HL-60 (cell line): ENCODE measurements around the gene IFI44L.
A peak's percentile ranks its signal among the peaks of the same experiment; 100 is the strongest.

Experiments used
- DNase-seq, 2 experiments: peaks; one replicate each; pipeline ENCODE4 v3.0.0-alpha.2; 2010 to 2020; ENCODE audit warnings: low read depth in 1 of 2, low spot score in 1 of 2
- H3K27ac ChIP-seq: fragments of 250-450 bp; sonication (Bioruptor Pico); replicated peaks from 2 replicates; pipeline ENCODE4 v1.5.1; 2020; ENCODE audit warnings: mild to moderate bottlenecking, moderate library complexity
- H3K27me3 ChIP-seq: fragments of 250-450 bp; sonication (Bioruptor Pico); 2 replicates; pipeline ENCODE4 v1.5.1; 2021; ENCODE audit warnings: mild to moderate bottlenecking, moderate library complexity; ENCODE audit not compliant: insufficient read depth, poor library complexity, severe bottlenecking
- H3K4me3 ChIP-seq: replicated peaks from 2 replicates; pipeline ENCODE4 v1.5.1; 2011; ENCODE audit warnings: mild to moderate bottlenecking, control low read depth, low read length; ENCODE audit not compliant: insufficient read depth
- GABPA ChIP-seq: IDR thresholded peaks from 2 replicates; pipeline ENCODE4 v1.6.1; 2012; ENCODE audit warnings: low read depth
- POLR2AphosphoS5 ChIP-seq: IDR thresholded peaks from 2 replicates; pipeline ENCODE4 v1.6.1; 2012; ENCODE audit warnings: low read depth
- SPI1 ChIP-seq: IDR thresholded peaks from 2 replicates; pipeline ENCODE4 v1.6.1; 2012; ENCODE audit warnings: low read depth, mild to moderate bottlenecking, borderline replicate concordance
- TF ChIP-seq, protein P1 (sequence below): IDR thresholded peaks from one replicate; pipeline ENCODE4 v1.5.1; 2011; ENCODE audit warnings: low read length, control low read depth, inconsistent platforms; ENCODE audit not compliant: insufficient read depth
- TF ChIP-seq, protein P2 (sequence below): IDR thresholded peaks from 2 replicates; pipeline ENCODE4 v1.6.1; 2012; ENCODE audit warnings: low read depth; ENCODE audit not compliant: insufficient replicate concordance

IFI44L gene

DNA sequence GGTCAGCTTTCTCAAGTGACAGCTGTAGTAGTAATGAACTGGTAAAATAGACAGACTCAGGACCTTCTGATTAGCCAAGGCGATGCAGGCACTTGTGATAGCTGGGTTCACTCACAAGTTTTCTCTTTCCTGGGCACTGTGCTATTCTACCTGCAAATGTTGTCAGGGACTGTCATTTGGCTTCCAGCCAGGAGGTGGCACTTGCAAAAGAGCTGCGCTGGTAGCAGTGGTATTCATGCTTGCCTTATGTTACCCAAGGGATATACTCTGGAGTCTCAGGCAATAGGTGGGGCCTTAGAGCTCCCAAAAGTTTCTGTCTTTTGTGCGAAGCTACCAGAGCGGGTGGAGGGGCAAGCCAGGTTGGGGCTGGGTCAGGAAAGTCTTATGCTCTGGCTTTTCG, 52.9 kb downstream of the IFI44L start:
- no peak overlapping the region for H3K4me3 ChIP-seq
- TF ChIP-seq SPI1 (no peak), GABPA (no peak), POLR2AphosphoS5 (no peak)
- TF ChIP-seq, protein P1, sequence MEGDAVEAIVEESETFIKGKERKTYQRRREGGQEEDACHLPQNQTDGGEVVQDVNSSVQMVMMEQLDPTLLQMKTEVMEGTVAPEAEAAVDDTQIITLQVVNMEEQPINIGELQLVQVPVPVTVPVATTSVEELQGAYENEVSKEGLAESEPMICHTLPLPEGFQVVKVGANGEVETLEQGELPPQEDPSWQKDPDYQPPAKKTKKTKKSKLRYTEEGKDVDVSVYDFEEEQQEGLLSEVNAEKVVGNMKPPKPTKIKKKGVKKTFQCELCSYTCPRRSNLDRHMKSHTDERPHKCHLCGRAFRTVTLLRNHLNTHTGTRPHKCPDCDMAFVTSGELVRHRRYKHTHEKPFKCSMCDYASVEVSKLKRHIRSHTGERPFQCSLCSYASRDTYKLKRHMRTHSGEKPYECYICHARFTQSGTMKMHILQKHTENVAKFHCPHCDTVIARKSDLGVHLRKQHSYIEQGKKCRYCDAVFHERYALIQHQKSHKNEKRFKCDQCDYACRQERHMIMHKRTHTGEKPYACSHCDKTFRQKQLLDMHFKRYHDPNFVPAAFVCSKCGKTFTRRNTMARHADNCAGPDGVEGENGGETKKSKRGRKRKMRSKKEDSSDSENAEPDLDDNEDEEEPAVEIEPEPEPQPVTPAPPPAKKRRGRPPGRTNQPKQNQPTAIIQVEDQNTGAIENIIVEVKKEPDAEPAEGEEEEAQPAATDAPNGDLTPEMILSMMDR: no peak
- TF ChIP-seq, protein P2, sequence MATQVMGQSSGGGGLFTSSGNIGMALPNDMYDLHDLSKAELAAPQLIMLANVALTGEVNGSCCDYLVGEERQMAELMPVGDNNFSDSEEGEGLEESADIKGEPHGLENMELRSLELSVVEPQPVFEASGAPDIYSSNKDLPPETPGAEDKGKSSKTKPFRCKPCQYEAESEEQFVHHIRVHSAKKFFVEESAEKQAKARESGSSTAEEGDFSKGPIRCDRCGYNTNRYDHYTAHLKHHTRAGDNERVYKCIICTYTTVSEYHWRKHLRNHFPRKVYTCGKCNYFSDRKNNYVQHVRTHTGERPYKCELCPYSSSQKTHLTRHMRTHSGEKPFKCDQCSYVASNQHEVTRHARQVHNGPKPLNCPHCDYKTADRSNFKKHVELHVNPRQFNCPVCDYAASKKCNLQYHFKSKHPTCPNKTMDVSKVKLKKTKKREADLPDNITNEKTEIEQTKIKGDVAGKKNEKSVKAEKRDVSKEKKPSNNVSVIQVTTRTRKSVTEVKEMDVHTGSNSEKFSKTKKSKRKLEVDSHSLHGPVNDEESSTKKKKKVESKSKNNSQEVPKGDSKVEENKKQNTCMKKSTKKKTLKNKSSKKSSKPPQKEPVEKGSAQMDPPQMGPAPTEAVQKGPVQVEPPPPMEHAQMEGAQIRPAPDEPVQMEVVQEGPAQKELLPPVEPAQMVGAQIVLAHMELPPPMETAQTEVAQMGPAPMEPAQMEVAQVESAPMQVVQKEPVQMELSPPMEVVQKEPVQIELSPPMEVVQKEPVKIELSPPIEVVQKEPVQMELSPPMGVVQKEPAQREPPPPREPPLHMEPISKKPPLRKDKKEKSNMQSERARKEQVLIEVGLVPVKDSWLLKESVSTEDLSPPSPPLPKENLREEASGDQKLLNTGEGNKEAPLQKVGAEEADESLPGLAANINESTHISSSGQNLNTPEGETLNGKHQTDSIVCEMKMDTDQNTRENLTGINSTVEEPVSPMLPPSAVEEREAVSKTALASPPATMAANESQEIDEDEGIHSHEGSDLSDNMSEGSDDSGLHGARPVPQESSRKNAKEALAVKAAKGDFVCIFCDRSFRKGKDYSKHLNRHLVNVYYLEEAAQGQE: no peak
- H3K27ac ChIP-seq: no peak overlapping the region
- peaks cover 2% of the 10 kb centered on the region for H3K27me3 ChIP-seq
- no peak for DNase-seq

DNA sequence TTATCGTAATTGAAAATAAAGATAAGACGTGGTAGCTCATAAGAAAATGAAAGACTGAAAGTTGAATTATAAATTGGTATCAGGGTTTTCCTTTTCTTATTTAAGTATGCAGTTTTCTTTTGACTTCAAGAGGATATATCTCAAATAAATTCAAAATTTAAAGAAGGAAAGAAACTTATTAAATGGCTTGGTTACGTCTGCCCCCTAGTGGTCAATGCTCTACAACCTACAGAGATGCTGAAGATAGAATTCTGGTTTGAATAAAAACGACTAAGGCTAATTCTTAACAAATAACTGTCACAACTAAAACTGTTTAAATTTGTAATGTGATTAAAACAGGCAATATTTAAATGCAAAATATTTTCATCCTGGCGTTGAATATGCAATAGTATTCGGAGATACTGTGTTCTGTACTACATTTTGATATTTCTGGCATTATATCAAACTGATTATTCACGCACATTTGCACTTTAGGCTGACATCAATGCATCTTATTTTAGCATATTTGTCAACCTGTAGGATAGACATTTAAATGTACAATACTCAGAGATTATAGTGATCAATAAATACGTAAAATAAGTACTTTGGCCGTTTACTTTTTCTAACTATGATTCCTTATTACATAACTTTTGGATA, 56.2 kb downstream of the IFI44L start:
- TF ChIP-seq, protein P1: peak; percentile 59
- TF ChIP-seq POLR2AphosphoS5: no peak
- peak; percentile 22 to 24 for DNase-seq

DNA sequence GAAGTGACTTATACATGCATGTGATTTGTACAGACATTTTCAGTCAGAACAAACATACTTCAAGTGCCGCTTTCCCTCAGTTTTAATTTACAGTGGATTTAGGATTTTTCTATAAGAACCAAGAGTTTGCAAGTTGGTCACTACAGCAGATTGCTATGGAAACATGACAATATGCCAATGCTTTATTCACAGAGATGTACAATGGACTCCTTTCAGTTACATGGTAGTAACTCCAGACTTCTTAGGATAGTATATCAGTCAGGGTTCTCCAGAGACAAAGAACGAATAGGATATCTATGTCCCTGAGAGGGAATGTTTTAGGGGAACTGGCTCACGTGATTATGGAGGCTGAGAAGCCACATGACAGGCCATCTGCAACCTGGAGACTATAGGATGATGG, 56.7 kb downstream of the IFI44L start:
- no peak overlapping the region for H3K27ac ChIP-seq
- H3K4me3 ChIP-seq: no peak overlapping the region
- H3K27me3 ChIP-seq: no peaks in the 10 kb centered on the region
- DNase-seq: no peak
- TF ChIP-seq, protein P2: no peak
- TF ChIP-seq SPI1 (no peak), POLR2AphosphoS5 (no peak), GABPA (no peak)
- TF ChIP-seq, protein P1: no peak

More for the DNA sequence above, 56.2 kb downstream of the IFI44L start:
- Histone ChIP-seq H3K27me3 (no peaks in the 10 kb centered on the region), H3K4me3 (no peak overlapping the region), H3K27ac (no peak overlapping the region)

DNA sequence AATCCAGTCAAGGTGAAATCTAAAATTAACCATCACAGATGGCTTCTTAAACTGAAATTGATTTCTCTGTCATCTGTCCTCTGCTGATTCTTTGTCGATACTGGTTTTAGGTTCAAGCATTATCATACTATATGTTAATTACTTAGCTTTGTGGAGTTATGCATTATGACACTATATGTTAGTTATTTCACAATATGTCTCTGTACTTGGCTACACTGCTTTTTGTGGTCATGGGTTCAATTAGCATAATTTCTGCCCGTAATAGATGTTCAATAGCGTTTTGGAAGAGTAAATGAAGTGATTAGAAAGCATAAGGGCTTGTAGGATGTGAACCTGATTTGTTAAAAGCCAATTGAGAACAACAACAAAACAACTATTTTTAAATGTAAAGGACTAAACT, 57.5 kb downstream of the IFI44L start:
- Histone ChIP-seq H3K27me3 (no peaks in the 10 kb centered on the region), H3K4me3 (no peak overlapping the region), H3K27ac (no peak overlapping the region)
- TF ChIP-seq, protein P2: no peak
- TF ChIP-seq SPI1 (no peak), GABPA (no peak), POLR2AphosphoS5 (no peak)
- TF ChIP-seq, protein P1: no peak
- DNase-seq: no peak
